Breast epithelium (tissue), 3 donors: ENCODE measurements around the gene DUSP9.
"Not testable (repeated sequence)": the region's sequence is repeated elsewhere in the genome, so short reads cannot be mapped to it uniquely, and the experiment has no call there.

ENCODE experiments used
- POLR2A ChIP-seq: fragments of 450-650 bp; IDR thresholded peaks from one replicate; pipeline ENCODE4 v1.6.1; 2016; ENCODE audit warnings: antibody characterized with exemption, mild to moderate bottlenecking, moderate library complexity
- POLR2AphosphoS5 ChIP-seq, 3 donors: sonication (generic); formaldehyde crosslinking; IDR thresholded peaks; one replicate each; pipeline ENCODE4 v1.6.1; 2017; ENCODE audit warnings: antibody characterized with exemption in 3 of 3
- TF ChIP-seq, protein P1 (sequence below), 3 donors: fragments of 450-650 bp; IDR thresholded peaks; one replicate each; pipeline ENCODE4 v1.5.1; 2016 to 2017; ENCODE audit warnings: antibody characterized with exemption in 3 of 3, mild to moderate bottlenecking in 3 of 3, moderate library complexity in 3 of 3

DNA sequence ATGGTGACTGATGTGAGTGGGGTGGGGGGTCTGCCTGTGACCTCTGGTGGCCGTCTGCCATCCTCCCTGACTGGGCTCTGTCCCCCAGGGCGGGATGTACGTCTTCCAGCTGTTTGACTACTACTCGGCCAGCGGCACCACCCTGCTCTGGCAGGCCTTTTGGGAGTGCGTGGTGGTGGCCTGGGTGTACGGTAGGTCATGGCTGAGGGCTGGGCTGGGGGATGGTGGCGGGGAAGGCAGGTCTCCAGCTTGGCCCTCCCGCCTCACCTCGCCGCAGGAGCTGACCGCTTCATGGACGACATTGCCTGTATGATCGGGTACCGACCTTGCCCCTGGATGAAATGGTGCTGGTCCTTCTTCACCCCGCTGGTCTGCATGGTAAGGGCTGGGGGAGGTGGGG, 47.3 kb downstream of the DUSP9 start:
- TF ChIP-seq, protein P1, sequence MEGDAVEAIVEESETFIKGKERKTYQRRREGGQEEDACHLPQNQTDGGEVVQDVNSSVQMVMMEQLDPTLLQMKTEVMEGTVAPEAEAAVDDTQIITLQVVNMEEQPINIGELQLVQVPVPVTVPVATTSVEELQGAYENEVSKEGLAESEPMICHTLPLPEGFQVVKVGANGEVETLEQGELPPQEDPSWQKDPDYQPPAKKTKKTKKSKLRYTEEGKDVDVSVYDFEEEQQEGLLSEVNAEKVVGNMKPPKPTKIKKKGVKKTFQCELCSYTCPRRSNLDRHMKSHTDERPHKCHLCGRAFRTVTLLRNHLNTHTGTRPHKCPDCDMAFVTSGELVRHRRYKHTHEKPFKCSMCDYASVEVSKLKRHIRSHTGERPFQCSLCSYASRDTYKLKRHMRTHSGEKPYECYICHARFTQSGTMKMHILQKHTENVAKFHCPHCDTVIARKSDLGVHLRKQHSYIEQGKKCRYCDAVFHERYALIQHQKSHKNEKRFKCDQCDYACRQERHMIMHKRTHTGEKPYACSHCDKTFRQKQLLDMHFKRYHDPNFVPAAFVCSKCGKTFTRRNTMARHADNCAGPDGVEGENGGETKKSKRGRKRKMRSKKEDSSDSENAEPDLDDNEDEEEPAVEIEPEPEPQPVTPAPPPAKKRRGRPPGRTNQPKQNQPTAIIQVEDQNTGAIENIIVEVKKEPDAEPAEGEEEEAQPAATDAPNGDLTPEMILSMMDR (IDR thresholded peaks at IDR 0.05): not testable (repeated sequence)
- TF ChIP-seq POLR2AphosphoS5 (IDR thresholded peaks at IDR 0.05); POLR2A: not testable (repeated sequence)
